ENCODE data around the gene SART3. TPM values are rescaled to one million over a fixed set of nuclear protein-coding genes. Genes with fewer than 3 reads are reported as not detected.

Gene SART3
- polyA plus RNA-seq, 1 donor (not counting 4 experiments of a cell fraction or from before 2014, with no cell fraction given), result 19.0 TPM

DNA sequence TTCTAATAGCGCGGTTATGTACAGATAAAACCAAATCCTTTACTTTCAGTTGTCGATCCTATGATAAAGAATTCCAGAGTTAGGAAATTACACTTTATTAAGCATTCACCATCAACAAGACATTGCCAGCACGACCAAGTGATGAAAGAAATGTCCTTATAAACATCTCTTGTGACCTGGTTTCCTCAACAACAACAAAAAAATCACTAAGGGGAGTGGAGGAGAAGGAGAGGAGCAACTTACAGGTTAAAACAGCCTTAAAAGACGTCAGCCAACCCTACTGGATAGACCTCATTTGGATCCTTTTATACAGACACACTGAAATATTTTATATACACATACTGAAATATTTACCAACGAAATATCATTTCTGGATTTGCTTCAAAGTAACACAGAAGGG lies 22.8 kb downstream of the SART3 start:
- dilution Hi-C loops (cut with MboI; ENCODE audit: extremely low pct_ligation_motif_present, low sequenced_read_pairs), result no loop called here
- DNase-seq (ENCODE audit: low read depth, low spot score) (no peak), FAIRE-seq (no peak)
- Histone ChIP-seq H3K4me1 (ENCODE audit: control insufficient read depth, extremely low read depth, insufficient read depth, low read length) (no peaks in the 10 kb centered on the region), H3K9me1 (ENCODE audit: control insufficient read depth, extremely low read depth, insufficient read depth, low read length) (no peaks in the 10 kb centered on the region), H3K27ac (ENCODE audit: control insufficient read depth, insufficient read depth, low read length) (no peak overlapping the region), H3K4me2 (ENCODE audit: control insufficient read depth, extremely low read depth, insufficient read depth, low read depth, low read length) (no peak overlapping the region), H3K4me3 (ENCODE audit: control insufficient read depth in 2 of 3, extremely low read depth in 1 of 3, insufficient read depth in 2 of 3, low read depth in 1 of 3, low read length in 3 of 3) (no peak overlapping the region), H3K36me3 (ENCODE audit: control insufficient read depth in 2 of 2, extremely low read depth in 1 of 2, insufficient read depth in 2 of 2, low read length in 2 of 2) (peaks cover 14 to 23% of the 10 kb centered on the region in 2 experiments), H3K9ac (ENCODE audit: control insufficient read depth, extremely low read depth, insufficient read depth, low read length) (no peak overlapping the region), H4K20me1 (ENCODE audit: control insufficient read depth, extremely low read depth, insufficient read depth, low read length) (peaks cover 6% of the 10 kb centered on the region), H3K9me3 (ENCODE audit: control insufficient read depth, low read depth, low read length) (no peaks in the 10 kb centered on the region), H3K27me3 (ENCODE audit: control insufficient read depth, extremely low read depth, insufficient read depth, low read length) (no peaks in the 10 kb centered on the region), H2AFZ (ENCODE audit: control insufficient read depth, low read length) (no peak overlapping the region), H3K79me2 (ENCODE audit: control insufficient read depth, insufficient read depth, low read length) (peaks cover 41% of the 10 kb centered on the region)
- TF ChIP-seq CTCF (optimal IDR thresholded peaks at IDR 0.05 in 1 of 3, IDR thresholded peaks at IDR 0.05 in 1 of 3, conservative IDR thresholded peaks at IDR 0.05 in 1 of 3; ENCODE audit: extremely low read depth in 1 of 3, insufficient read depth in 2 of 3, low read length in 3 of 3) (no peak), EZH2 (IDR thresholded peaks at IDR 0.05; ENCODE audit: low read length) (no peak)

DNA sequence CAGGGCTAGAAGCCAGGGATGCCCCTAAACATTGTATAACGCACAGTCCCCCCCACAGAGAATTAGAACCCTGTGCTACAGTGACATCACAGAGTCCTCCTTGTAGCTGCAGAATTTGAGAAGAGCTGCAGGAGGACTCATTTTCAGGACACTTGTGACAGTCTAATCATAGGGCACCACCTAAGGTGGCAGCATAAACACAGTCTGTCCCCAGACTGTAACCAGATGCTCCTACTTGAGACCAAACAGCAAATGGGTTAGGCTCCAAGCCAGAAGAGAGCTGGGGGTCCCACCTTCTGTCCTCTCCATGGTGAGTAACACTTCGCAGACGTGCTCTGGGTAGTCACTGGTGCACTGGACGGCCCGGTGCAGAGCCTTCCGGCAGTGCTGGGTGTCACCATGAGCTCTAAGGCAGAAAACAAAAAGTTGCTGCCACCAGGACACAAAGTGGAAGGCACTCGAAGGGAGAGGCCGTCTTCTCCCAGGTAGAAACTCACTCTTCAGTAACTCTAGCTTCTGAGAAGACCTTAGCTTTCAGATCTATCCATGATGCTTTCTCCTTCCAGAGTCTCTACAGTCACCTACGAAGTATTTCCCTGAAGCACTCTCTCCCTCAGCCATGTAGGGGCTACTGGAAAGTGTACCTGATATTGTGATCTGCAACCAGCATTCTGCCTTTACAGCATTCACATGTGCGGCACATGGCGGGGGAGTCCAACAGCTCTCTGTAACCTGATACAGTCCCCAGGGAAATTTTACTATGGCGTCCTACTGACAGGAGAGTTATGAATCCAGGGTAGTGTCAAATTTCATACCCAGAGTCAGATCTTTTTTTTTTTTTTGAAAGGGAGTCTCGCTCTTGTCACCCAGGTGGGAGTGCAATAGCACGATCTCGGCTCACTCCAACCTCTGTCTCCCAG lies 28.8 kb downstream of the SART3 start:
- TF ChIP-seq CTCF (optimal IDR thresholded peaks at IDR 0.05 in 1 of 3, IDR thresholded peaks at IDR 0.05 in 1 of 3, conservative IDR thresholded peaks at IDR 0.05 in 1 of 3; ENCODE audit: extremely low read depth in 1 of 3, insufficient read depth in 2 of 3, low read length in 3 of 3) (no peak), EZH2 (IDR thresholded peaks at IDR 0.05; ENCODE audit: low read length) (no peak)
- DNase-seq (ENCODE audit: low read depth, low spot score) (no peak), FAIRE-seq (no peak)
- Histone ChIP-seq H2AFZ (ENCODE audit: control insufficient read depth, low read length) (no peak overlapping the region), H3K79me2 (ENCODE audit: control insufficient read depth, insufficient read depth, low read length) (peaks cover 1% of the 10 kb centered on the region), H3K27ac (ENCODE audit: control insufficient read depth, insufficient read depth, low read length) (no peak overlapping the region), H3K9me1 (ENCODE audit: control insufficient read depth, extremely low read depth, insufficient read depth, low read length) (no peaks in the 10 kb centered on the region), H3K27me3 (ENCODE audit: control insufficient read depth, extremely low read depth, insufficient read depth, low read length) (no peaks in the 10 kb centered on the region), H4K20me1 (ENCODE audit: control insufficient read depth, extremely low read depth, insufficient read depth, low read length) (no peaks in the 10 kb centered on the region), H3K4me2 (ENCODE audit: control insufficient read depth, extremely low read depth, insufficient read depth, low read depth, low read length) (no peak overlapping the region), H3K4me1 (ENCODE audit: control insufficient read depth, extremely low read depth, insufficient read depth, low read length) (no peaks in the 10 kb centered on the region), H3K4me3 (ENCODE audit: control insufficient read depth in 2 of 3, extremely low read depth in 1 of 3, insufficient read depth in 2 of 3, low read depth in 1 of 3, low read length in 3 of 3) (no peak overlapping the region), H3K9ac (ENCODE audit: control insufficient read depth, extremely low read depth, insufficient read depth, low read length) (no peak overlapping the region), H3K36me3 (ENCODE audit: control insufficient read depth in 2 of 2, extremely low read depth in 1 of 2, insufficient read depth in 2 of 2, low read length in 2 of 2) (peaks cover 34 to 38% of the 10 kb centered on the region in 2 experiments), H3K9me3 (ENCODE audit: control insufficient read depth, low read depth, low read length) (no peaks in the 10 kb centered on the region)
- dilution Hi-C loops (cut with MboI; ENCODE audit: extremely low pct_ligation_motif_present, low sequenced_read_pairs), result no loop called here
